Activated naive CD4-positive, alpha-beta T cell treated with anti-CD3 and anti-CD28 coated beads, Interleukin-2, amount 50 U/mL, for 24 hours (primary cell): Measurements from ENCODE around the gene TUBGCP2.
"Not testable (repeated sequence)": the region's sequence is repeated elsewhere in the genome, so short reads cannot be mapped to it uniquely, and the experiment has no call there.

Experiments used
- H3K27ac Mint-ChIP-seq: one replicate; pipeline ENCODE4 v1.8.0; 2021; ENCODE audit warnings: mild to moderate bottlenecking, mixed read lengths
- H3K27me3 Mint-ChIP-seq: one replicate; pipeline ENCODE4 v1.8.0; 2021; ENCODE audit warnings: mixed read lengths
- H3K36me3 Mint-ChIP-seq: one replicate; pipeline ENCODE4 v1.8.0; 2021; ENCODE audit warnings: mixed read lengths
- H3K4me1 Mint-ChIP-seq: one replicate; pipeline ENCODE4 v1.8.0; 2021; ENCODE audit warnings: mixed read lengths
- H3K4me3 Mint-ChIP-seq: one replicate; pipeline ENCODE4 v1.8.0; 2021; ENCODE audit warnings: mild to moderate bottlenecking, mixed read lengths
- H3K9me3 Mint-ChIP-seq: one replicate; pipeline ENCODE4 v1.8.0; 2021; ENCODE audit warnings: mixed read lengths

The TUBGCP2 gene

DNA sequence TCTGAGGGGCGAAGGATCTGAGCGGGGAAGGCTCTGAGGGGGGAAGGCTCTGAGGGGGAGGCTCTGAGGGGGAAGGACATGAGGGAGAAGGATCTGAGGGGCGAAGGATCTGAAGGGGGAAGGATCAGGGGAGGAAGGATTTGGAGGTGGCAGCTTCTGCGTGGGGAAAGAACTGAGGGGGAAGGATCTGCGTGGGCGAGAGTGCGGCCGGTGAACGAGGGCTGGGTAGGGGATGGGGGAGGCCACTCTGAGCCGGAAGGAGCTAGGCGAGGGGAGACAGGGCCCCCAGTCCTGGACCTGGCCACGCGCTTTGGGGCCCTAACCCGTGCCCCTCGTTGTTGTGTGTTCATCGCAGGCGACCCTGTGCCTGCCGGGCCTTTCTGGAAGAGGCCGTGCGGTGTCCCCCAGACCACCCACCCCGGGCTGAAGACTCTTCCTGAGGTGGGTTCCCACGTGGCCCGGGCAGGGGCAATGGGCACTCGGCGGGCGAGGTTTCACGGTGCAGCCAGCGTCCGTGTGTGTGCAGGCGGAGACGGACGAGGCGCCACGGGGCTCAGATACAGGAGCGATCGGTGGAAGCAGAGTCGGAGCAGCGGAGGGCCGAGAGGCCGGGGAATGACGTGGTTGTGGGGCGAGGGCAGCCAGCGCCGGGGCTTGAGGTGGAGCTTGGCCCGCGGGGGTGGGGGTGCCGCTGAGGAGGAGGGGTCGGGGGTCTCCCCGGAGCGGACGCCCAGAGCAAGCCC is 26.0 kb upstream of the TUBGCP2 start:
- H3K9me3 Mint-ChIP-seq: no peaks in the 10 kb centered on the region
- H3K4me1 Mint-ChIP-seq: peaks cover 4% of the 10 kb centered on the region
- peak overlapping the region; percentile 82 for H3K4me3 Mint-ChIP-seq
- no peak overlapping the region for H3K27ac Mint-ChIP-seq
- no peaks in the 10 kb centered on the region for H3K27me3 Mint-ChIP-seq
- no peaks in the 10 kb centered on the region for H3K36me3 Mint-ChIP-seq

- H3K4me3 Mint-ChIP-seq: no peak overlapping the region
- H3K27me3 Mint-ChIP-seq: peaks cover 2% of the 10 kb centered on the region
- H3K4me1 Mint-ChIP-seq: peaks cover 9% of the 10 kb centered on the region
- no peaks in the 10 kb centered on the region for H3K36me3 Mint-ChIP-seq
- H3K27ac Mint-ChIP-seq: no peak overlapping the region
- no peaks in the 10 kb centered on the region for H3K9me3 Mint-ChIP-seq
Observed at GRCh38 chr10:133332936-133333699, 24.4 kb upstream of the TUBGCP2 start.

GRCh38 chr10:133329491-133330202 is 21.0 kb upstream of the TUBGCP2 start:
- H3K27me3 Mint-ChIP-seq: peaks cover 13% of the 10 kb centered on the region
- H3K27ac Mint-ChIP-seq: no peak overlapping the region
- H3K36me3 Mint-ChIP-seq: no peaks in the 10 kb centered on the region
- H3K4me3 Mint-ChIP-seq: peak overlapping the region; percentile 49
- peaks cover 9% of the 10 kb centered on the region for H3K4me1 Mint-ChIP-seq
- no peaks in the 10 kb centered on the region for H3K9me3 Mint-ChIP-seq

DNA sequence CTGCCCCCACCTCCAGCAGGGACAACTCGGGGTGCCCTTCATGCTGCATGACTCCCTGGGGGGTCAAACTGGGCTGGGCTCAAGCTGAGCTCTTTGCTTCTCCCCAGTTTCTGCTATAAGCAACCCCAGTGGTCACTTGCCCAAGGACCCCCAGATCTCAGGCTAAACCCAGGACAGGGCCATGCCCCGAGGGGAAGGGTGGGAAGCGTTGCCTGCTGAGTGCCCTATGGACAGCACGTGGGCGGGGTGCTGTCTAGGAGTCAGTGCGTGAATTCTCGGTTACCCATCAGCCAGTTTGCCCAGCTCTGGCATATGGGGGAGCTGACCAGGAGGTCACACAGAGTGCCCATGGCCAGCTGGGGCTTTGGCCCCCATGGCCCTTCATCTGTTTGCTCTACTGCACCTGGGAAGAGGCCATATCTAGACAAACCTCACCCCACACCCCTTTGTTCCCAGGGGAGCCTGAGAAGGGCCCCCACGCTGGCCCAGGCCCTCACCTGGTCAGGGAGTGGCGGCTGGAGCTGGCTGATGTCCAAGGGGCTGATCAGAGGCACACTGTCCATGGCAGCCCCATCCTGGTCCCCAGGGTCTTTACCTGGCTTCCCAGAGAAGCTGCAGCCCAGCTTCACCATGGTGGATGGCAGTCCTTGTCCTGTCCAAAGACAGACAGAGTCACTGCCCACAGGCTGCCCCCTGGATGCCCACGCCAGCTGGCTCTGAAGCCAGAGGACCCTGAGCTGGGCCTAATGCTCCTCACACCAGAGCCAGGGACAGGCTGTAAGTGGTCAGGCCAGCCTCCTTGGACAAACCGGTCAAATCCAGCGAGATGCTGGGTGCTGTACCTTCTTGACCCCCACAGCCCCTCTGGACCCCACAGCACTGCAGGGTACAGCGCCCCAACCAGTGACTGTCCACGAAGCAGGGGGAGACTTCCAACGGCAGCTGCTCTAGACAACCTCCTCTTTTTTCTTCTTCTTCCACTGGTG is 20.0 kb upstream of the TUBGCP2 start:
- no peaks in the 10 kb centered on the region for H3K9me3 Mint-ChIP-seq
- no peak overlapping the region for H3K27ac Mint-ChIP-seq
- peaks cover 13% of the 10 kb centered on the region for H3K27me3 Mint-ChIP-seq
- no peak overlapping the region for H3K4me3 Mint-ChIP-seq
- peaks cover 9% of the 10 kb centered on the region for H3K4me1 Mint-ChIP-seq
- no peaks in the 10 kb centered on the region for H3K36me3 Mint-ChIP-seq

DNA sequence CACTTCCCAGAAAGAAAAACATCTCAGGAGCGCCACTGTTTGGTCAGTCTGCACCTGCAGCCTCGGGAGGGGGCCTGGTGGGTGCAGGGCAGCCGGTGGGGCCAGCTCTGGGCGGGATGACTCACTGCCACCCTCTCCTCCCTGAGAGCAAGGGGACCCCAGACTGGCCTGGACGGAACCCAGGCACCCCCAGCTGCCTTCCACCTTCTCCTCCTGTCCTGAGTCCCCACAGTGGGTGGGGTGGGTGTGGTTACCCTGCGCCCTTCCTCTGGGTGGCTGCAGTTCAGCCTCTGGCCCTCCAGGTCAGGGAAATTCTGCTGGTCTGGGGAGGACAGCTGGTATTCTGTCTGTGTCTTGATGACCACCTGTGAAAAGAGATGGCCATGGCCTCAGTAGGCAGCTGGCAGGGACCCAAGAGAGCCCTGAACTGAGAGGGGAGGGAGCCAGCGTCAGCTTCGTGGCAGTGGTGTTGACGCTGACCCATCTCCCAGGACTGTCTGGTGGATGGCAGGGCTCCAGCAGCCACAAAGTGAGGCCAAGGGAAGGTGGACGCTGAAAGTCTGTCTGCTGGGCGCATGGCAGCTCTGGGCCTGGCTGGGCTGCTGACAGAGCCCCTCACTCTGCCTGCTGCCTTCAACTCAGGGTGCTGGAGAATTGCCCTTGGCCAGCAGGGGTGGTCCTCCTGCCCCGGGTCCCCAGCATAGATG is 19.1 kb upstream of the TUBGCP2 start:
- Mint-ChIP-seq H3K9me3 (no peaks in the 10 kb centered on the region), H3K4me3 (no peak overlapping the region), H3K27me3 (peaks cover 13% of the 10 kb centered on the region), H3K36me3 (no peaks in the 10 kb centered on the region), H3K4me1 (peaks cover 9% of the 10 kb centered on the region), H3K27ac (no peak overlapping the region)

DNA sequence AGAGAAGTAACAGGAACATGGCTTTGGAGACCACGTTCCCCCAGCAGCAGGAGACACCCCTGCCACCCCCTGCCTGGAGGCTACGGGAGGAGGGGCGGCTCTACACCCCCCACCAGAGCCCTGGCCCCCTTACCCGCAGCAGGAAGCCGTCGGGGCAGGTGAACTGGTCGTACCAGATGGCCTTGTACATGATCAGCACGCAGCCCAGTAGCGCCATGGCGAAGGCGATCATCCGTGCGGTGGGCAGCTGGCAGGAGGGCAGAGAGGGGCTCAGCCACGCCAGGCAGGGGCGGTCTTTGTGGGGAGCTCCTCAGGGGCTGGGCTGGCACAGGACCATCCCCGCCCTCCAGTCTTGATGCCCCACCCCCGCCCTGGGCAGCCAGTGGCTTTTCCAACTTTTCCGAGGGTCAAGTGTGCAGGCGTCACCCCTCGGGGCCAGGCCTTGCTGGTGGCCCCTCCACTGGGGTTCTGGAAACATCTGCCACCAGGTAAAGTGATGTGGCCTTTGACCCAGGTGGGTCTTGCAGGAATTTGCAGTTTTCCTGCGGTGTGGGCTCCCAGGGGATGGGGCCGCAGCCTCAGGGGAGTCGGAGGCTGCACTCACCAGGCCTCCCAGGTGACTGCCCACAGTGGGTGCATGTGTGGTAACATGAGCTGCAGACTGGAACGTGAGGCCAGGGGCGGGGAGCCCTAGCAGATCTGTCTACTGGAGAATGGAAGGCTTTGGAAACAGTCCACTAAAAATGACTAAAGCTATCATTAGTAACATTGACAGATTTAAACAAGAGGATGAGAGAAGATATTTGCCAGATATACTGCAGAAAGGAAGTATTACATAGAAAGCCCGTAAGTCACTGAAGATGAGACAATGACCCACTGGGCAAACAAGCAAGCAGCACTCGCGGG is 18.3 kb upstream of the TUBGCP2 start:
- Mint-ChIP-seq H3K9me3 (no peaks in the 10 kb centered on the region), H3K27ac (no peak overlapping the region), H3K27me3 (peaks cover 13% of the 10 kb centered on the region), H3K36me3 (no peaks in the 10 kb centered on the region), H3K4me3 (no peak overlapping the region), H3K4me1 (peaks cover 9% of the 10 kb centered on the region)

DNA sequence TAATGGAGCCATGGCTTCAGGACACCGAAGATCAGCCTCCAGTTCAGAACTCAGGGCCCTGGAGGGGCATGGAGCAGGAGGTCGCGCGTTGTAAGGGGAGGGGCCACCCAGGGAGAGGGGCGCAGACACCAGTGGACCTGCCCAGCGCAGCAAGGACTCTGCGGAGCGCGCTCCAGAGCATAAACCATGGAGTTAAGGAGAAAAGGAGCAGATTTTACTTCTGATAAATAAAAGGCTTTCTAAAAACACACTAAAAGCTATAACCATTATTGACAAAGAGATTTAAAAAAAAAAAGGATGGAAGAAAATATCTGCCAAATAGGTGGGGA is 17.5 kb upstream of the TUBGCP2 start:
- H3K9me3 Mint-ChIP-seq: no peaks in the 10 kb centered on the region
- peaks cover 9% of the 10 kb centered on the region for H3K4me1 Mint-ChIP-seq
- H3K27me3 Mint-ChIP-seq: peaks cover 13% of the 10 kb centered on the region
- no peak overlapping the region for H3K27ac Mint-ChIP-seq
- peak overlapping the region; percentile 33 for H3K4me3 Mint-ChIP-seq
- H3K36me3 Mint-ChIP-seq: no peaks in the 10 kb centered on the region

GRCh38 chr10:133325440-133326222 is 17.0 kb upstream of the TUBGCP2 start:
- peak overlapping the region; percentile 85 for H3K4me3 Mint-ChIP-seq
- peaks cover 9% of the 10 kb centered on the region for H3K4me1 Mint-ChIP-seq
- H3K36me3 Mint-ChIP-seq: no peaks in the 10 kb centered on the region
- no peaks in the 10 kb centered on the region for H3K9me3 Mint-ChIP-seq
- H3K27ac Mint-ChIP-seq: no peak overlapping the region
- H3K27me3 Mint-ChIP-seq: peaks cover 13% of the 10 kb centered on the region

DNA sequence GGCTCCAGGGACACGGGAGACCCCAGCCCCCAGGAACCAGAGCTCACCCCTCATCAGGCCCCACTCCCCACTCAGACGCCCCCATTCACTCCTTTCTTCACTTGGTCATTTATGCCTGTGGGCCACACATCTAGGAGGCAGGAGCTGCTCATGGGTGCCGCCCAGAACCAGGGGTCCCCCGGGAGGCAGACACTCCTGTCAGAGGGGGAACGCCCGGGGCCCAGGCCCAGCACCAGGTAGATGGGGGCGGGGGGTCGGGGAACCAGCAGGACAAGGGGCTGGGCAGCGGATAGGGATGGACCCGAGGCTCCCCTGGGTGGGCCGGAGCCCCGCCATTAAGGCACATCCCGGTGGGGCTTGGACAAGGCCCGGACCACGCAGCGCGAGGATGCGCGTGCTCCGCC is 16.2 kb upstream of the TUBGCP2 start:
- Mint-ChIP-seq H3K36me3 (no peaks in the 10 kb centered on the region), H3K27me3 (peaks cover 13% of the 10 kb centered on the region), H3K27ac (no peak overlapping the region), H3K4me1 (peaks cover 7% of the 10 kb centered on the region), H3K4me3 (peak overlapping the region; percentile 51), H3K9me3 (no peaks in the 10 kb centered on the region)

GRCh38 chr10:133324198-133324792 is 15.6 kb upstream of the TUBGCP2 start:
- H3K27ac Mint-ChIP-seq: no peak overlapping the region
- no peaks in the 10 kb centered on the region for H3K9me3 Mint-ChIP-seq
- peaks cover 5% of the 10 kb centered on the region for H3K4me1 Mint-ChIP-seq
- peaks cover 13% of the 10 kb centered on the region for H3K27me3 Mint-ChIP-seq
- no peak overlapping the region for H3K4me3 Mint-ChIP-seq
- no peaks in the 10 kb centered on the region for H3K36me3 Mint-ChIP-seq

- not testable (repeated sequence) for H3K27ac Mint-ChIP-seq, H3K4me3 Mint-ChIP-seq, H3K4me1 Mint-ChIP-seq, H3K36me3 Mint-ChIP-seq, H3K27me3 Mint-ChIP-seq, H3K9me3 Mint-ChIP-seq
Observed at GRCh38 chr10:133322064-133322709, 13.5 kb upstream of the TUBGCP2 start.

GRCh38 chr10:133320852-133321422 is 12.3 kb upstream of the TUBGCP2 start:
- H3K27ac Mint-ChIP-seq, H3K4me3 Mint-ChIP-seq: not testable (repeated sequence)

More at GRCh38 chr10:133320852-133321422, 12.3 kb upstream of the TUBGCP2 start:
- not testable (repeated sequence) for H3K9me3 Mint-ChIP-seq, H3K36me3 Mint-ChIP-seq, H3K27me3 Mint-ChIP-seq, H3K4me1 Mint-ChIP-seq
